Liver (tissue), 9 donors: Measurements from ENCODE around the gene C1GALT1. TPM values are rescaled to one million over a fixed set of nuclear protein-coding genes. Genes with fewer than 3 reads are reported as not detected.

ENCODE experiments used
- DNase-seq: peaks from one replicate; pipeline ENCODE4 v3.0.0-alpha.2; 2017; ENCODE audit warnings: low spot score
- H3K27ac ChIP-seq, 2 donors: one replicate each; pipeline ENCODE4 v1.7.0; 2013; ENCODE audit warnings: inconsistent platforms in 2 of 2, low read length in 2 of 2, control low read depth in 1 of 2, low read depth in 1 of 2, mild to moderate bottlenecking in 1 of 2
- H3K27me3 ChIP-seq, 4 donors: one replicate each; pipeline versions ENCODE4 v1.6.1 to v1.7.0; 2013; ENCODE audit warnings: low read length in 3 of 4, inconsistent platforms in 1 of 4, mild to moderate bottlenecking in 1 of 4, moderate library complexity in 1 of 4; ENCODE audit not compliant: control insufficient read depth in 4 of 4, insufficient read depth in 4 of 4
- H3K36me3 ChIP-seq, 4 donors: one replicate each; pipeline versions ENCODE4 v1.6.1 to v1.7.0; 2013; ENCODE audit warnings: low read length in 3 of 4, mild to moderate bottlenecking in 3 of 4, low read depth in 1 of 4, moderate library complexity in 1 of 4; ENCODE audit not compliant: control insufficient read depth in 4 of 4, insufficient read depth in 3 of 4
- H3K4me1 ChIP-seq, 4 donors: one replicate each; pipeline versions ENCODE4 v1.6.1 to v1.7.0; 2013; ENCODE audit warnings: low read length in 3 of 4, mild to moderate bottlenecking in 3 of 4, moderate library complexity in 1 of 4; ENCODE audit not compliant: control insufficient read depth in 4 of 4, insufficient read depth in 4 of 4
- H3K4me3 ChIP-seq, 3 donors: one replicate each; pipeline versions ENCODE4 v1.6.1 to v1.7.0; 2013; ENCODE audit warnings: low read length in 3 of 3, control low read depth in 1 of 3, low read depth in 1 of 3, mild to moderate bottlenecking in 1 of 3
- H3K9ac ChIP-seq, 2 donors: one replicate each; pipeline ENCODE4 v1.7.0; 2013; ENCODE audit warnings: low read length in 2 of 2, mild to moderate bottlenecking in 2 of 2, moderate library complexity in 2 of 2, control low read depth in 1 of 2, low read depth in 1 of 2
- H3K9me3 ChIP-seq, 4 donors: one replicate each; pipeline versions ENCODE4 v1.6.1 to v1.7.0; 2013; ENCODE audit warnings: low read length in 3 of 4; ENCODE audit not compliant: control insufficient read depth in 4 of 4
- EGR1 ChIP-seq, 2 donors: IDR thresholded peaks; 2 replicates each; pipeline ENCODE4 v1.6.1; 2016 to 2018; ENCODE audit warnings: antibody characterized with exemption in 2 of 2, low read depth in 2 of 2
- FOXA1 ChIP-seq: IDR thresholded peaks from 2 replicates; pipeline ENCODE4 v1.6.1; 2016; ENCODE audit warnings: antibody characterized with exemption
- FOXA2 ChIP-seq: IDR thresholded peaks from 2 replicates; pipeline ENCODE4 v1.6.1; 2016; ENCODE audit warnings: antibody characterized with exemption
- GABPA ChIP-seq, 2 donors: IDR thresholded peaks in 1 of 2; conservative IDR thresholded peaks in 1 of 2; 2 replicates each; pipeline ENCODE4 v1.6.1; 2016; ENCODE audit warnings: antibody characterized with exemption in 2 of 2, mild to moderate bottlenecking in 1 of 2, moderate library complexity in 1 of 2
- HNF4A ChIP-seq, 2 donors: conservative IDR thresholded peaks; 2 replicates each; pipeline ENCODE4 v1.6.1; 2016; ENCODE audit warnings: antibody characterized with exemption in 2 of 2, mild to moderate bottlenecking in 2 of 2
- HNF4G ChIP-seq: IDR thresholded peaks from 2 replicates; pipeline ENCODE4 v1.6.1; 2016; ENCODE audit warnings: antibody characterized with exemption
- JUND ChIP-seq, 2 donors: IDR thresholded peaks; 2 replicates each; pipeline ENCODE4 v1.6.1; 2016; ENCODE audit warnings: antibody characterized with exemption in 2 of 2
- NR2F2 ChIP-seq: IDR thresholded peaks from 2 replicates; pipeline ENCODE4 v1.6.1; 2016; ENCODE audit warnings: antibody characterized with exemption
- RAD21 ChIP-seq, 2 donors: IDR thresholded peaks; 2 replicates each; pipeline ENCODE4 v1.6.1; 2016; ENCODE audit warnings: antibody characterized with exemption in 2 of 2, mild to moderate bottlenecking in 2 of 2
- RXRA ChIP-seq, 2 donors: IDR thresholded peaks; 2 replicates each; pipeline ENCODE4 v1.6.1; 2017 to 2018; ENCODE audit warnings: antibody characterized with exemption in 2 of 2, mild to moderate bottlenecking in 1 of 2
- SP1 ChIP-seq: IDR thresholded peaks from 2 replicates; pipeline ENCODE4 v1.6.1; 2018; ENCODE audit warnings: antibody characterized with exemption, mild to moderate bottlenecking
- TAF1 ChIP-seq: conservative IDR thresholded peaks from 2 replicates; pipeline ENCODE4 v1.6.1; 2016; ENCODE audit warnings: antibody characterized with exemption, mild to moderate bottlenecking
- YY1 ChIP-seq: IDR thresholded peaks from 2 replicates; pipeline ENCODE4 v1.6.1; 2016; ENCODE audit warnings: antibody characterized with exemption, mild to moderate bottlenecking
- WGBS: extraction: QIAGEN DNeasy Blood & Tissue Kit; methylation state at CpG from one replicate; pipeline ENCODE4 v1.1.7; 2013; 5-methylcytosine and 5-hydroxymethylcytosine counted together
- polyA plus RNA-seq, 2 donors: library from polyadenylated mRNA; stranded (reverse) in 1 of 2; unstranded in 1 of 2; fragments of 200-250 nt in 1 of 2; fragments of >200 nt in 1 of 2; fragmentation: Nextera tagmentation in 1 of 2; extraction: Ambion mirVana in 1 of 2; gene quantifications; one replicate each; pipeline versions ENCODE4 v1.2.1 to v1.2.3, GENCODE V29; 2013 to 2015
- total RNA-seq, 2 donors: library from RNA; depleted of rRNA; stranded (reverse); fragments of >200 nt; gene quantifications; one replicate each; pipeline ENCODE4 v1.2.3, GENCODE V29; 2014
- TF ChIP-seq, protein P1 (sequence below): IDR thresholded peaks from 2 replicates; pipeline ENCODE4 v1.6.1; 2016; ENCODE audit warnings: antibody characterized with exemption
- TF ChIP-seq, protein P2 (sequence below): fragments of 150-350 bp; IDR thresholded peaks from 2 replicates; pipeline ENCODE4 v1.5.1; 2017; ENCODE audit warnings: improper control_type of control experiment, low read depth, low read length; ENCODE audit not compliant: missing input control
- TF ChIP-seq, protein P3 (sequence below): IDR thresholded peaks from 2 replicates; pipeline ENCODE4 v1.6.1; 2016; ENCODE audit warnings: antibody characterized with exemption, mild to moderate bottlenecking
- TF ChIP-seq, protein P4 (sequence below): IDR thresholded peaks from 2 replicates; pipeline ENCODE4 v1.6.1; 2016; ENCODE audit warnings: antibody characterized with exemption
- TF ChIP-seq, protein P5 (sequence below): IDR thresholded peaks from 2 replicates; pipeline ENCODE4 v1.6.1; 2016; ENCODE audit warnings: antibody characterized with exemption
- donor health status: healthy.
- donor health status: healthy.
- donor health status: healthy.
- donor health status: healthy.
- donor health status: healthy.

C1GALT1 gene
- total and polyA plus RNA-seq, 4 donors = 5.6 to 28.6 (median 12.5) TPM

DNA sequence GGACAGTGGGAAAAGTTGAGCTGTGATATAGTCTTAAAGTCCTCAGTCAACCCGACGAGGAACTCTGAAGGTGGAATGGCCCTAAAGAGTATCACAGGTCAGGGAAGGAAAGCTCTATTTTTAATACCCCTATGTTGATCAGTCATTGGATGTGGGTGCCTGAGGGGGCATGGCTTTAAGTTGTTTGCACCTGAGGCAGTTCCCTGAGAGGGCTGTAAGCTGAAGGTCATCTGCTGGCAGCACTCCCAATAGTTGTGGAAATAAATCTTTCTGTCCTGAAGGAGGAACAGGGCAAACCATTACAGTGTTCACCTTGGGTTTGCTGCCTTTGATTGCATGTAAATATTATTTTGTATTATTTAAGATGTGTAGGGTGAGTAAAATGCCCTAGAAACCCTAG, 17.8 kb upstream of the C1GALT1 start:
- Histone ChIP-seq H3K9me3 (no peaks in the 10 kb centered on the region), H3K27ac (no peak overlapping the region), H3K27me3 (no peaks in the 10 kb centered on the region), H3K4me1 (no peaks in the 10 kb centered on the region), H3K4me3 (no peak overlapping the region), H3K36me3 (no peaks in the 10 kb centered on the region), H3K9ac (no peak overlapping the region)
- no peak for TF ChIP-seq FOXA1
- TF ChIP-seq RXRA (IDR thresholded peaks at IDR 0.05) = no peak
- no peak for TF ChIP-seq JUND (IDR thresholded peaks at IDR 0.05)
- TF ChIP-seq EGR1 (IDR thresholded peaks at IDR 0.05; ENCODE audit: low read depth in 2 of 2) = no peak
- TF ChIP-seq HNF4G = no peak
- no peak for TF ChIP-seq YY1
- TF ChIP-seq TAF1 = no peak
- no peak for TF ChIP-seq RAD21 (IDR thresholded peaks at IDR 0.05)
- TF ChIP-seq, protein P1, sequence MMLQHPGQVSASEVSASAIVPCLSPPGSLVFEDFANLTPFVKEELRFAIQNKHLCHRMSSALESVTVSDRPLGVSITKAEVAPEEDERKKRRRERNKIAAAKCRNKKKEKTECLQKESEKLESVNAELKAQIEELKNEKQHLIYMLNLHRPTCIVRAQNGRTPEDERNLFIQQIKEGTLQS = no peak
- no peak for TF ChIP-seq SP1
- TF ChIP-seq HNF4A (conservative IDR thresholded peaks at IDR 0.05) = no peak
- TF ChIP-seq FOXA2 = no peak
- TF ChIP-seq, protein P2, sequence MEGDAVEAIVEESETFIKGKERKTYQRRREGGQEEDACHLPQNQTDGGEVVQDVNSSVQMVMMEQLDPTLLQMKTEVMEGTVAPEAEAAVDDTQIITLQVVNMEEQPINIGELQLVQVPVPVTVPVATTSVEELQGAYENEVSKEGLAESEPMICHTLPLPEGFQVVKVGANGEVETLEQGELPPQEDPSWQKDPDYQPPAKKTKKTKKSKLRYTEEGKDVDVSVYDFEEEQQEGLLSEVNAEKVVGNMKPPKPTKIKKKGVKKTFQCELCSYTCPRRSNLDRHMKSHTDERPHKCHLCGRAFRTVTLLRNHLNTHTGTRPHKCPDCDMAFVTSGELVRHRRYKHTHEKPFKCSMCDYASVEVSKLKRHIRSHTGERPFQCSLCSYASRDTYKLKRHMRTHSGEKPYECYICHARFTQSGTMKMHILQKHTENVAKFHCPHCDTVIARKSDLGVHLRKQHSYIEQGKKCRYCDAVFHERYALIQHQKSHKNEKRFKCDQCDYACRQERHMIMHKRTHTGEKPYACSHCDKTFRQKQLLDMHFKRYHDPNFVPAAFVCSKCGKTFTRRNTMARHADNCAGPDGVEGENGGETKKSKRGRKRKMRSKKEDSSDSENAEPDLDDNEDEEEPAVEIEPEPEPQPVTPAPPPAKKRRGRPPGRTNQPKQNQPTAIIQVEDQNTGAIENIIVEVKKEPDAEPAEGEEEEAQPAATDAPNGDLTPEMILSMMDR = no peak
- TF ChIP-seq, protein P3, sequence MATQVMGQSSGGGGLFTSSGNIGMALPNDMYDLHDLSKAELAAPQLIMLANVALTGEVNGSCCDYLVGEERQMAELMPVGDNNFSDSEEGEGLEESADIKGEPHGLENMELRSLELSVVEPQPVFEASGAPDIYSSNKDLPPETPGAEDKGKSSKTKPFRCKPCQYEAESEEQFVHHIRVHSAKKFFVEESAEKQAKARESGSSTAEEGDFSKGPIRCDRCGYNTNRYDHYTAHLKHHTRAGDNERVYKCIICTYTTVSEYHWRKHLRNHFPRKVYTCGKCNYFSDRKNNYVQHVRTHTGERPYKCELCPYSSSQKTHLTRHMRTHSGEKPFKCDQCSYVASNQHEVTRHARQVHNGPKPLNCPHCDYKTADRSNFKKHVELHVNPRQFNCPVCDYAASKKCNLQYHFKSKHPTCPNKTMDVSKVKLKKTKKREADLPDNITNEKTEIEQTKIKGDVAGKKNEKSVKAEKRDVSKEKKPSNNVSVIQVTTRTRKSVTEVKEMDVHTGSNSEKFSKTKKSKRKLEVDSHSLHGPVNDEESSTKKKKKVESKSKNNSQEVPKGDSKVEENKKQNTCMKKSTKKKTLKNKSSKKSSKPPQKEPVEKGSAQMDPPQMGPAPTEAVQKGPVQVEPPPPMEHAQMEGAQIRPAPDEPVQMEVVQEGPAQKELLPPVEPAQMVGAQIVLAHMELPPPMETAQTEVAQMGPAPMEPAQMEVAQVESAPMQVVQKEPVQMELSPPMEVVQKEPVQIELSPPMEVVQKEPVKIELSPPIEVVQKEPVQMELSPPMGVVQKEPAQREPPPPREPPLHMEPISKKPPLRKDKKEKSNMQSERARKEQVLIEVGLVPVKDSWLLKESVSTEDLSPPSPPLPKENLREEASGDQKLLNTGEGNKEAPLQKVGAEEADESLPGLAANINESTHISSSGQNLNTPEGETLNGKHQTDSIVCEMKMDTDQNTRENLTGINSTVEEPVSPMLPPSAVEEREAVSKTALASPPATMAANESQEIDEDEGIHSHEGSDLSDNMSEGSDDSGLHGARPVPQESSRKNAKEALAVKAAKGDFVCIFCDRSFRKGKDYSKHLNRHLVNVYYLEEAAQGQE = no peak
- TF ChIP-seq GABPA (IDR thresholded peaks at IDR 0.05 in 1 of 2, conservative IDR thresholded peaks at IDR 0.05 in 1 of 2) = no peak
- TF ChIP-seq, protein P4, sequence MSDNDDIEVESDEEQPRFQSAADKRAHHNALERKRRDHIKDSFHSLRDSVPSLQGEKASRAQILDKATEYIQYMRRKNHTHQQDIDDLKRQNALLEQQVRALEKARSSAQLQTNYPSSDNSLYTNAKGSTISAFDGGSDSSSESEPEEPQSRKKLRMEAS = no peak
- TF ChIP-seq, protein P5, sequence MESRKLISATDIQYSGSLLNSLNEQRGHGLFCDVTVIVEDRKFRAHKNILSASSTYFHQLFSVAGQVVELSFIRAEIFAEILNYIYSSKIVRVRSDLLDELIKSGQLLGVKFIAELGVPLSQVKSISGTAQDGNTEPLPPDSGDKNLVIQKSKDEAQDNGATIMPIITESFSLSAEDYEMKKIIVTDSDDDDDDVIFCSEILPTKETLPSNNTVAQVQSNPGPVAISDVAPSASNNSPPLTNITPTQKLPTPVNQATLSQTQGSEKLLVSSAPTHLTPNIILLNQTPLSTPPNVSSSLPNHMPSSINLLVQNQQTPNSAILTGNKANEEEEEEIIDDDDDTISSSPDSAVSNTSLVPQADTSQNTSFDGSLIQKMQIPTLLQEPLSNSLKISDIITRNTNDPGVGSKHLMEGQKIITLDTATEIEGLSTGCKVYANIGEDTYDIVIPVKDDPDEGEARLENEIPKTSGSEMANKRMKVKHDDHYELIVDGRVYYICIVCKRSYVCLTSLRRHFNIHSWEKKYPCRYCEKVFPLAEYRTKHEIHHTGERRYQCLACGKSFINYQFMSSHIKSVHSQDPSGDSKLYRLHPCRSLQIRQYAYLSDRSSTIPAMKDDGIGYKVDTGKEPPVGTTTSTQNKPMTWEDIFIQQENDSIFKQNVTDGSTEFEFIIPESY = no peak
- no peak for TF ChIP-seq NR2F2
- no peak for DNase-seq
- 92% methylated on average over 2 of the region's 2 CpGs for WGBS
